Measurements from ENCODE around the gene TIGD4. TPM values are rescaled to one million over a fixed set of nuclear protein-coding genes. Genes with fewer than 3 reads are reported as not detected.

The TIGD4 gene
- total RNA-seq, 4 donors from 2014 or later = 0.19 to 0.38 (median 0.22) TPM; not detected in 1

DNA sequence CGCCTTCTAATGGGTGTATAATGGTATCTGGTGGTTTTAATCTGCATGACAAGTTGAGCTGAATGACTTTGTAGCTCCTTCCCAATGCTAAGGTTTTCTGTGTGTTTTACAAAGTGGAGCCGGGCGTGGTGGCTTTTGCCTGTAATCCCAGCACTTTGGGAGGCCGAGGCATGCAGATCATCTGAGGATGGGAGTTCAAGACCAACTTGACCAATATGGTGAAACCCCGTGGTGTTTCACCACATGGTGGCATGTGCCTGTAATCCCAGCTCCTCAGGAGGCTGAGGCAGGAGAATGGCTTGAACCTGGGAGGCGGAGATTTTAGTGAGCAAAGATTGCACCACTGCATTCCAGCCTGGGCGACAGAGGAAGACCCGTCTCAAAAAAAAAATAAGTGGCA, 29.1 kb upstream of the TIGD4 start:
- DNase-seq = no peak
- Histone ChIP-seq H3K9me3 (no peaks in the 10 kb centered on the region), H3K27me3 (no peaks in the 10 kb centered on the region), H3K4me3 (no peak overlapping the region), H3K27ac (no peak overlapping the region), H3K36me3 (peaks cover 0 to 7% (median 0%) of the 10 kb centered on the region in 3 donors), H3K4me1 (peaks cover 6 to 36% (median 10%) of the 10 kb centered on the region in 3 donors)
- intact Hi-C loops (cut with DNase I) = no loop called here
- WGBS, 2 donors = 87% methylated on average over 7 of the region's 8 CpGs
- no peak for TF ChIP-seq POLR2A (IDR thresholded peaks at IDR 0.05)
- TF ChIP-seq, protein P1, sequence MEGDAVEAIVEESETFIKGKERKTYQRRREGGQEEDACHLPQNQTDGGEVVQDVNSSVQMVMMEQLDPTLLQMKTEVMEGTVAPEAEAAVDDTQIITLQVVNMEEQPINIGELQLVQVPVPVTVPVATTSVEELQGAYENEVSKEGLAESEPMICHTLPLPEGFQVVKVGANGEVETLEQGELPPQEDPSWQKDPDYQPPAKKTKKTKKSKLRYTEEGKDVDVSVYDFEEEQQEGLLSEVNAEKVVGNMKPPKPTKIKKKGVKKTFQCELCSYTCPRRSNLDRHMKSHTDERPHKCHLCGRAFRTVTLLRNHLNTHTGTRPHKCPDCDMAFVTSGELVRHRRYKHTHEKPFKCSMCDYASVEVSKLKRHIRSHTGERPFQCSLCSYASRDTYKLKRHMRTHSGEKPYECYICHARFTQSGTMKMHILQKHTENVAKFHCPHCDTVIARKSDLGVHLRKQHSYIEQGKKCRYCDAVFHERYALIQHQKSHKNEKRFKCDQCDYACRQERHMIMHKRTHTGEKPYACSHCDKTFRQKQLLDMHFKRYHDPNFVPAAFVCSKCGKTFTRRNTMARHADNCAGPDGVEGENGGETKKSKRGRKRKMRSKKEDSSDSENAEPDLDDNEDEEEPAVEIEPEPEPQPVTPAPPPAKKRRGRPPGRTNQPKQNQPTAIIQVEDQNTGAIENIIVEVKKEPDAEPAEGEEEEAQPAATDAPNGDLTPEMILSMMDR (IDR thresholded peaks at IDR 0.05) = no peak

DNA sequence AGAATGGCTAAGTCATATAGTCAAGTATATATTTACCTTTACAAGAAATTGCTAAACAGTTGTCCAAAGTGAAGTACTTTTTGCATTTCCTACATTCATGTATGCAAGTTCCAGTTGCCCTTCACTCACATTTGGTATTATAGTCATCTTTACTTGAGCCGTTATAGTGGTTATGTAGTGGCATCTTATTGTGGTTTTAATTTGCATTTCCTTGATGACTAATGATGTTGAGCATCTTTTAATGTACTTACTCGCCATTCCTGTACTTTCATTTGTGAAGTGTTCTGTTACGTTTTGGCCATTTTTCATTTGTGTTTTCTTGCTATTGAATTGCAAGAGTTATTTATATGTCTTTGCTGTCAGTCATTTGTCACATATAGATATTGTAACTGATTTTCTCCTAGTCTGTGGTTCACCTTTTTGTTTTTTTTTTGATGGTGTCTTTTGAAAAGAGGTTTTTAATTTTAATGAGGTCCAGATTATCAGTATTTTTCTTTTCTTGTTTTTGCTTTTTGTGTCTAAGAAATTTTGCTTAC, 27.8 kb upstream of the TIGD4 start:
- no peaks in the 10 kb centered on the region for H3K27me3 ChIP-seq
- H3K4me3 ChIP-seq = no peak overlapping the region
- no peak overlapping the region for H3K27ac ChIP-seq
- H3K9me3 ChIP-seq = no peaks in the 10 kb centered on the region
- 38 to 50% methylated on average over 3 of the region's 3 CpGs for WGBS, 2 donors
- peaks cover 0 to 5% (median 0%) of the 10 kb centered on the region in 3 donors for H3K36me3 ChIP-seq
- TF ChIP-seq, protein P1 (IDR thresholded peaks at IDR 0.05) = no peak
- no peak for TF ChIP-seq POLR2A (IDR thresholded peaks at IDR 0.05)
- DNase-seq = no peak
- intact Hi-C loops (cut with DNase I) = no loop called here
- H3K4me1 ChIP-seq = peaks cover 6 to 36% (median 10%) of the 10 kb centered on the region in 3 donors

DNA sequence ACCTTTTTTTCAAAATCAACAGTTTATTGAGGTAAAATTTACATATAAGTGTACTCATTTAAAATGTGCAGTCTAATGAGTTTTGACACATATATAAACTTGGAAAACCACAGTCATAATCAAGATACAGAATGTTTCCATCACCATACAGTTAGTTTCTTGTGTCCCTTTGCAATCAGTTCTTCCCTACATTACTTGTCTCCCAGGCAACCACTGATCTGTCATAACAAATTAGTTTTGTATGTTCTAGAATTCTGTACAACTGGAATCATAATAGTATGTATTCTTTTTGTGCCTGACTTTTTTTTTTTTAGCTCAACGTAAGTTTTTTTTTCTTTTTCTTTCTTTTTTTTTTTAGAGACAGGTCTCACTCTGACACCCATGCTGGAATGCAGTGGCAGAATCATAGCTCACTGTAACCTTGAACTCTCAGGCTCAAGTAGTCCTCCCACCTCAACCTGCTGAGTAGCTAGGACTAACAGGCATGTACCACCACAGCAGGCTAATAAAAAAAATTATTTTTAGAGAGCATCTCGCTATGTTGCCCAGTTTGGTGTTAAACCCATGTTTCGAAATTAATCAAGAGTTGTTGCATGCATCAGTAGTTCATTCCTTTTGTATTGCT, 27.1 kb upstream of the TIGD4 start:
- peak overlapping the region in 1 of 4 donors; percentile 35 for H3K27ac ChIP-seq
- no peaks in the 10 kb centered on the region for H3K27me3 ChIP-seq
- H3K4me1 ChIP-seq = peaks cover 6 to 36% (median 10%) of the 10 kb centered on the region in 3 donors
- intact Hi-C loops (cut with DNase I) = no loop called here
- no peak overlapping the region for H3K4me3 ChIP-seq
- H3K9me3 ChIP-seq = no peaks in the 10 kb centered on the region
- H3K36me3 ChIP-seq = no peaks in the 10 kb centered on the region
- no peak for TF ChIP-seq POLR2A (IDR thresholded peaks at IDR 0.05)
- TF ChIP-seq, protein P1 (IDR thresholded peaks at IDR 0.05) = no peak
- DNase-seq = no peak
- WGBS, 2 donors = 74 to 77% methylated on average over 3 of the region's 3 CpGs

DNA sequence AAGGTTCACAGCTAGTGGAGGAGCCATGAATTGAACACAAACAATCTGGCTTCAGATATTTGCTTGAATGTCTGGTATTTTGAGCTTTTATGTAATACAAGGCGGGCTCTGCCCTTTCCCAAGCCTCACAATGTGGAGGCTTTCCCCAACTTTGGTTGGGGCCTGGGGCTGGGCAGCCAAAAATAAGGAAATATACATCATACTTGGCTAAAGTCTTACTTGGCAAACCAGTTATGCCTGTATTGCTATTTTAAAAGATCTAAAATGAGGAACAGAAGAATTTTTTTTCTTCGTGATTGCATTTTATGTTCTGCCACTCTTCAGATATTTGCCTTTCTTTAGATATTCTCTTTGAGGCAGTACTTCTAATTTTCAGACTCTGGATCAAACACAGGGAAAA, 26.3 kb upstream of the TIGD4 start:
- no peak overlapping the region for H3K4me3 ChIP-seq
- peak overlapping the region in 2 of 4 donors; percentile 35 for H3K27ac ChIP-seq
- TF ChIP-seq, protein P1 (IDR thresholded peaks at IDR 0.05) = no peak
- H3K36me3 ChIP-seq = no peaks in the 10 kb centered on the region
- WGBS, 2 donors = 45 to 52% methylated on average over 2 of the region's 2 CpGs
- H3K4me1 ChIP-seq = peaks cover 6 to 36% (median 10%) of the 10 kb centered on the region in 3 donors
- intact Hi-C loops (cut with DNase I) = no loop called here
- no peak for DNase-seq
- no peaks in the 10 kb centered on the region for H3K27me3 ChIP-seq
- no peaks in the 10 kb centered on the region for H3K9me3 ChIP-seq

DNA sequence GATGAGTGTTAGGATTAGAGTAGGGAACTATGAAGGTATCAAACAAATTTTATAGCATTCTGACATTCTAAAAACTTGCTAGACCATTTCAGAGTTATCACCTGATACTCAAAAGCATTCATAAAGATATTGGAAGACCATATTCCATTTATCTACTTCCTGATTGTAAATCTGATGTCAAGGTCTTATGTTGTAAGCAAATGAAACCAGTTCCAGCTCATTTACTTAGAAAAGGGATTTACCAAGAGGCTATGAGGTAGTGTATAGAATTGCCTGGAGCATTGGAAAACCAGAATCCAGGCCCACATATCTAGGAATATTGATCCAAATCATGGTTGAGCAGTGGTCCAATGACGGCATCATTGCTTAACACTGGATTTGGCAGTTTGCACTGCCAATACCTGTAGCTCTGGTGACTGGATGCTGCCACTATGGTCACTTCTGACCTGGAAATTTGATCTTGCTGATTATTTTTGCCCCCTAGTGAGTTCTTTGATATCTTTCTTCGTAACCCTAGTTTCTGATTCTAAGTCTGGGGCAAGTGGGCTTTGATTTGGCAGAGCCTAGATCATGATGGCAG, 25.6 kb upstream of the TIGD4 start:
- Histone ChIP-seq H3K4me1 (peaks cover 6 to 36% (median 10%) of the 10 kb centered on the region in 3 donors), H3K36me3 (no peaks in the 10 kb centered on the region)

More for the DNA sequence above, 25.6 kb upstream of the TIGD4 start:
- Histone ChIP-seq H3K9me3 (no peaks in the 10 kb centered on the region), H3K4me3 (no peak overlapping the region), H3K27me3 (no peaks in the 10 kb centered on the region), H3K27ac (peak overlapping the region in 1 of 4 donors; percentile 35)
- TF ChIP-seq, protein P1 (IDR thresholded peaks at IDR 0.05) = no peak
- TF ChIP-seq POLR2A (IDR thresholded peaks at IDR 0.05) = no peak
- no peak for DNase-seq
- intact Hi-C loops (cut with DNase I) = no loop called here
- WGBS, 2 donors = 77 to 81% methylated on average over 2 of the region's 2 CpGs
